AG09309 (cell line): Measurements from ENCODE around the gene CLEC16A.

ENCODE experiments used
- DNase-seq: peaks from one replicate; pipeline ENCODE4 v3.0.0-alpha.2; 2010; ENCODE audit warnings: low read depth
- H3K4me3 ChIP-seq: 2 replicates; pipeline ENCODE4 v1.5.1; 2011; ENCODE audit warnings: mild to moderate bottlenecking, low read depth, low read length, moderate library complexity; ENCODE audit not compliant: control insufficient read depth
- CTCF ChIP-seq: IDR thresholded peaks from 2 replicates; pipeline ENCODE4 v1.5.1; 2011; ENCODE audit warnings: mild to moderate bottlenecking, low read depth, low read length, inconsistent platforms; ENCODE audit not compliant: insufficient read depth, control insufficient read depth; ENCODE audit errors: missing control alignments

The CLEC16A gene

DNA sequence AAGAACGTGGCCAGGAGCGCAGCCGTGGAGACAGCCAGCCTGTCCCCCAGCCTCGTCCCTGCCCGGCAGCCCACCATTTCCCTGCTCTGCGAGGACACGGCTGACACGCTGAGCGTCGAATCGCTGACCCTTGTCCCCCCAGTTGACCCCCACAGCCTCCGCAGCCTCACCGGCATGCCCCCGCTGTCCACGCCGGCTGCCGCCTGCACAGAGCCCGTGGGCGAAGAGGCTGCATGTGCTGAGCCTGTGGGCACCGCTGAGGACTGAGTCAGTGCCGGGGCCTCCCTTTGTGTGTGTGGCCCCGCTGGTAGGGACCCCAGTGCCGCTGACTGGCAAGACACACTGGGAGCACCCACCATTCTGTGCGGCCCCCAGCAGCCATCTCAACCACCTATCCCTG lies 234.1 kb downstream of the CLEC16A start:
- H3K4me3 ChIP-seq, result no peak overlapping the region
- no peak for TF ChIP-seq CTCF
- DNase-seq, result no peak

DNA sequence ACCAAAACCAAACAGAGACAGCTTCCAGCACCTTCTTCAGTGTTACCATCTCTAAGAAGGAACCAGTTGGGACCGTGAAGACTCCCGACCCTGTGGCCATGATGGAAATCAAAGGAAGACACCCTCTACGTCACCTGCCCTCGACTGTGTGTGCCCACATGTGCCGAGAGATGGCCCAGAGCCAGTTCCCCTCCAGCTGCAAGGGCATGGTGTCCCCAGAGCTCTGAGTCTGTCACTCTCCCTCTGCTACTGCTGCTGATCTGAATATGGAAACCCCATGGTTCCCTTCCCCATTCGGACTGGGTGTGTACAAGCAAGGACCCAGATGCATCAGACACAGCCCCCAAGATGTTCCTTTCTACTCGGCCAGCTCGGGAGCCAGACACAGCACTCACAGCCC lies 235.2 kb downstream of the CLEC16A start:
- no peak for TF ChIP-seq CTCF
- no peak overlapping the region for H3K4me3 ChIP-seq
- DNase-seq, result no peak

- no peak for TF ChIP-seq CTCF
- no peak overlapping the region for H3K4me3 ChIP-seq
- DNase-seq, result no peak
Measured at GRCh38 chr16:11180489-11180888, 236.1 kb downstream of the CLEC16A start.

DNA sequence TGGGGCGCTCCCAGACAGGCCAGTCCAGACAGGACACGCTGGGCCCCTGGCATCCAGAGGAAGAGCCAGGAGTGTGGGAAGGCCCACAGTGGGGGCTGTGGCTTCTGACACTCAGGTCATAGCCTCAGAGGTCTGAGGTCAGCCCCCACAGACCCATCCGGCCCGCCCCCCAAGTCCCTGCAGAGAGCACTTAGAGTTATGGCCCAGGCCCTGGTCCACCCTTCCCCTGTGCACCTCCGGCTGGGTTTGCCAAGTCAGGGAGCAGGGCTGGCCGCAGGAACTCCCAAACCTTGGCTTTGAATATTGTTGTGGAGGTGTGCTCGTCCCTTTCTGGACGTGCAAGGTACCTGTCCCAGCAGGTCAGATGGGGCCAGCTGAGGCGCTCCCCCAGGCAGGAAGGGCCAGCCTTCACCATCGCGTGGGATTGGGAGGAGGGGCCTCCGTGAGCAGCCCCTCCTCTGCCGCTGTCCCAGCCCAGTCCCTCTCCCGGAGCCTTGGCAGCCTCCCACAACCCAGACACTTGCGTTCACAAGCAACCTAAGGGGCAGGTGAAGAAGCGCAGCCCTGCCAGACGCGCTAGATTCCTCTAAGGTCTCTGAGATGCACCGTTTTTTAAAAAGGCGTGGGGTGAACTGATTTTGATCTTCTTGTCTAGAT lies 237.0 kb downstream of the CLEC16A start:
- DNase-seq, result no peak
- no peak overlapping the region for H3K4me3 ChIP-seq
- TF ChIP-seq CTCF, result no peak

GRCh38 chr16:11181899-11182279 lies 237.5 kb downstream of the CLEC16A start:
- TF ChIP-seq CTCF, result no peak

GRCh38 chr16:11182411-11182810 lies 238.0 kb downstream of the CLEC16A start:
- DNase-seq, result no peak

More at GRCh38 chr16:11181899-11182279, 237.5 kb downstream of the CLEC16A start:
- H3K4me3 ChIP-seq, result no peak overlapping the region
- no peak for DNase-seq

More at GRCh38 chr16:11182411-11182810, 238.0 kb downstream of the CLEC16A start:
- H3K4me3 ChIP-seq, result no peak overlapping the region
- no peak for TF ChIP-seq CTCF
